OCI-LY3 (cell line): ENCODE data around the gene ATP5MG.

Source experiments
- H2AFZ ChIP-seq: fragments of 200-600, 300-600 bp; shearing (Covaris generic); 2 replicates; pipeline ENCODE4 v1.6.0; 2014; ENCODE audit warnings: antibody characterized with exemption, low read depth, low read length
- H3K27ac ChIP-seq: fragments of 200-600, 300-600 bp; sonication (generic); 2 replicates; pipeline ENCODE4 v1.5.1; 2014; ENCODE audit warnings: mild to moderate bottlenecking, low read length, moderate library complexity, mixed read lengths
- H3K27me3 ChIP-seq: fragments of 200-600, 300-600 bp; sonication (generic); 2 replicates; pipeline ENCODE4 v1.6.1; 2014; ENCODE audit warnings: low read depth, low read length, mixed read lengths
- H3K36me3 ChIP-seq: fragments of 200-600, 300-600 bp; sonication (generic); replicated peaks from 2 replicates; pipeline ENCODE3; 2014; ENCODE audit warnings: low read depth, low read length, mixed read lengths
- H3K4me1 ChIP-seq: fragments of 300-600, 200-600 bp; sonication (generic); 2 replicates; pipeline ENCODE4 v1.6.1; 2014; ENCODE audit warnings: low read length, mixed read lengths
- H3K4me2 ChIP-seq: fragments of 200-600, 300-600 bp; sonication (generic); 2 replicates; pipeline ENCODE4 v1.6.1; 2014; ENCODE audit warnings: low read length, mixed read lengths
- H3K4me3 ChIP-seq: fragments of 300-600, 200-600 bp; sonication (generic); 2 replicates; pipeline ENCODE4 v1.5.1; 2014; ENCODE audit warnings: antibody characterized with exemption, mild to moderate bottlenecking, low read length, moderate library complexity
- H3K79me2 ChIP-seq: fragments of 300-600, 200-600 bp; shearing (Covaris generic); 2 replicates; pipeline ENCODE4 v1.6.1; 2014; ENCODE audit warnings: mild to moderate bottlenecking, low read length, mixed read lengths
- H3K9ac ChIP-seq: fragments of 300-600, 200-600 bp; shearing (Covaris generic); 2 replicates; pipeline ENCODE4 v1.6.0; 2014; ENCODE audit warnings: mild to moderate bottlenecking, low read length, moderate library complexity
- H3K9me3 ChIP-seq: fragments of 200-600, 300-600 bp; shearing (Covaris generic); 2 replicates; pipeline ENCODE4 v1.6.1; 2014; ENCODE audit warnings: low read length, mixed read lengths; ENCODE audit not compliant: insufficient read depth
- H4K20me1 ChIP-seq: fragments of 200-600, 300-600 bp; sonication (generic); 2 replicates; pipeline ENCODE4 v1.6.1; 2016; ENCODE audit warnings: low read length, mixed read lengths; ENCODE audit not compliant: insufficient read depth
- EZH2phosphoT487 ChIP-seq: fragments of 200-600 bp; shearing (Covaris generic); IDR thresholded peaks from 2 replicates; pipeline ENCODE4 v1.6.1; 2018; ENCODE audit warnings: antibody characterized with exemption, mixed run types, low read depth
- TF ChIP-seq, protein P1 (sequence below): fragments of 200-600, 300-600 bp; sonication (generic); IDR thresholded peaks from 2 replicates; pipeline ENCODE4 v1.5.1; 2014; ENCODE audit warnings: antibody characterized with exemption, low read length, low read depth

ATP5MG gene

DNA sequence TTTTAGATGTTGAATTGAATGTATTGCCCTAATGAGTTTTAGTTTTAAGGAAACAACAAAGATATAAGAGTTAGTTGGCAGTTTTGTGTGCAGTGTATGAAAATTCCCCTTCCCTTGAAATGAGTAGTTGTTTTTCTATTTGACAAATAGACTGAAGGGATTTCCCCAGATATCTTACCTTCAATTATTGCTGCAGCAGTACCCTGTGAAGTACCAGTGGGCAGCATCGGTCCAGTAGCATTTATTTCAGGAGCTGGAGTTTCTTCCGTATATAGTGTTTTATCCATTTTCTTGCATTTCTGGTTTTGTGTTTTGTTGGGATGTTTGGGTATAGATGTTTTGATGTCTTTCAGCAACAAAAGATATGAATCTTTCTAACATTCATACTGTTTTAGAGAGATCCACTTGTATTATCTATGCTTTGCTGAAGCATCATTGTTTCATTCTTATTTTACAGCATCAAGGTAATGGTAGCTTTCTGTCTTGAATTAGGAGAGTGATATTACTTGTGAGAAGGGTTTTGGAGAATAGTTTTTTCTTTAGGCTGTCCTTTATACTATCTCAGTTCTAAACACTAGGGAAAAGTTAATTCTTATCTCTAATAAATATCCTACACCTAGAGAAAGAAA lies 42.3 kb downstream of the ATP5MG start:
- Histone ChIP-seq H3K27ac (peak overlapping the region; percentile 79), H3K36me3 (peaks cover 32% of the 10 kb centered on the region), H3K4me2 (peak overlapping the region; percentile 85), H3K9ac (peak overlapping the region; percentile 38; the same call in 1 of the 2 replicates), H3K27me3 (no peaks in the 10 kb centered on the region), H3K4me3 (peak overlapping the region; percentile 64), H4K20me1 (peaks cover 91% of the 10 kb centered on the region), H3K9me3 (no peaks in the 10 kb centered on the region), H2AFZ (no peak overlapping the region), H3K4me1 (peaks cover 80% of the 10 kb centered on the region), H3K79me2 (peaks cover 100% of the 10 kb centered on the region)
- TF ChIP-seq EZH2phosphoT487 = no peak
- TF ChIP-seq, protein P1, sequence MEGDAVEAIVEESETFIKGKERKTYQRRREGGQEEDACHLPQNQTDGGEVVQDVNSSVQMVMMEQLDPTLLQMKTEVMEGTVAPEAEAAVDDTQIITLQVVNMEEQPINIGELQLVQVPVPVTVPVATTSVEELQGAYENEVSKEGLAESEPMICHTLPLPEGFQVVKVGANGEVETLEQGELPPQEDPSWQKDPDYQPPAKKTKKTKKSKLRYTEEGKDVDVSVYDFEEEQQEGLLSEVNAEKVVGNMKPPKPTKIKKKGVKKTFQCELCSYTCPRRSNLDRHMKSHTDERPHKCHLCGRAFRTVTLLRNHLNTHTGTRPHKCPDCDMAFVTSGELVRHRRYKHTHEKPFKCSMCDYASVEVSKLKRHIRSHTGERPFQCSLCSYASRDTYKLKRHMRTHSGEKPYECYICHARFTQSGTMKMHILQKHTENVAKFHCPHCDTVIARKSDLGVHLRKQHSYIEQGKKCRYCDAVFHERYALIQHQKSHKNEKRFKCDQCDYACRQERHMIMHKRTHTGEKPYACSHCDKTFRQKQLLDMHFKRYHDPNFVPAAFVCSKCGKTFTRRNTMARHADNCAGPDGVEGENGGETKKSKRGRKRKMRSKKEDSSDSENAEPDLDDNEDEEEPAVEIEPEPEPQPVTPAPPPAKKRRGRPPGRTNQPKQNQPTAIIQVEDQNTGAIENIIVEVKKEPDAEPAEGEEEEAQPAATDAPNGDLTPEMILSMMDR = no peak

DNA sequence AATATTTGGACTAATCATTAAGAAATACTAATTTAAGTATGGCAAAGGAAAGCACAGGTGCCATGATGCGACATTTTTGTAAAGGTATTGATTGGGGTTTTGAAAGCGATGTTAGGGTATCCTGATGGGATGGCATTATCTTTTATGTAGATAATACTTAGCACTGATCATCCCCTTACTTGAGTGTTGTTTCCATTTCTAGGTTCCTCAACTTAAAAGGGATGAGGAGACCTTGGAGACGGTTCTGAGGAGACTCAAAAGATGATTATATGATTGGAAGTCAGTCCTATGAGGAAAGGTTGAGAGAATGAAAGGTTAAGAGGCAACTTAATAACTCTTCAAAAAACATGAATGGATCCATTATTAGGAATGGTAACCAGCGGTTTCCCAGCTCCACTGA lies 46.0 kb downstream of the ATP5MG start:
- no peak overlapping the region for H3K27ac ChIP-seq
- no peaks in the 10 kb centered on the region for H3K9me3 ChIP-seq
- H2AFZ ChIP-seq = no peak overlapping the region
- H3K4me1 ChIP-seq = peaks cover 50% of the 10 kb centered on the region
- TF ChIP-seq EZH2phosphoT487 = no peak
- TF ChIP-seq, protein P1 = no peak
- H3K4me3 ChIP-seq = 0 out of 2 replicates have a peak overlapping the region, but pooled peaks have one; percentile 50
- peaks cover 39% of the 10 kb centered on the region for H3K36me3 ChIP-seq
- peak overlapping the region; percentile 73; the same call in 1 of the 2 replicates for H3K4me2 ChIP-seq
- no peak overlapping the region for H3K9ac ChIP-seq
- H3K79me2 ChIP-seq = peaks cover 100% of the 10 kb centered on the region
- no peaks in the 10 kb centered on the region for H3K27me3 ChIP-seq
- peaks cover 84% of the 10 kb centered on the region for H4K20me1 ChIP-seq

DNA sequence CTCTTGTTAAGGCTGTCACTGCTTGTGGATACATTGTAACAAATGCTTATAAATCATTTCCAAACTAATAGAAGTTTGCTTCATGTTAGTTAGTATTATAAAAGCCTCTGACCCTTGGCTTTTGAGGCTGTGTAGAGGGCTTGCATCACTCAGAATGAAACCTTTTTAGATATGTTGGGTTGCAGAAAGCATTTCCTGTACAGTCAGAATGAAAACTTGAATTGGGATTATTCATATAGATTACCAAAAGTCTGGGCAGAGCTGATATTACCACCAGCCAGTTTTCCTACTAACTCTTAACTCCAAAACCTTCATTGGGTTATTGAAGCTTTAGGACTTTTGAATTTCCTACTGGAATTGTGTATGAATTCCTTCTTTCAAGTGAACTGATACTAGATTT lies 46.9 kb downstream of the ATP5MG start:
- Histone ChIP-seq H3K4me1 (peaks cover 41% of the 10 kb centered on the region), H3K27me3 (no peaks in the 10 kb centered on the region), H3K4me3 (peak overlapping the region; percentile 50), H3K36me3 (peaks cover 39% of the 10 kb centered on the region), H3K27ac (peak overlapping the region; percentile 31), H3K4me2 (peak overlapping the region; percentile 73), H4K20me1 (peaks cover 81% of the 10 kb centered on the region), H3K9ac (0 out of 2 replicates have a peak overlapping the region, but pooled peaks have one; percentile 12), H3K79me2 (peaks cover 97% of the 10 kb centered on the region), H2AFZ (no peak overlapping the region), H3K9me3 (no peaks in the 10 kb centered on the region)
- TF ChIP-seq, protein P1 = no peak
- no peak for TF ChIP-seq EZH2phosphoT487

DNA sequence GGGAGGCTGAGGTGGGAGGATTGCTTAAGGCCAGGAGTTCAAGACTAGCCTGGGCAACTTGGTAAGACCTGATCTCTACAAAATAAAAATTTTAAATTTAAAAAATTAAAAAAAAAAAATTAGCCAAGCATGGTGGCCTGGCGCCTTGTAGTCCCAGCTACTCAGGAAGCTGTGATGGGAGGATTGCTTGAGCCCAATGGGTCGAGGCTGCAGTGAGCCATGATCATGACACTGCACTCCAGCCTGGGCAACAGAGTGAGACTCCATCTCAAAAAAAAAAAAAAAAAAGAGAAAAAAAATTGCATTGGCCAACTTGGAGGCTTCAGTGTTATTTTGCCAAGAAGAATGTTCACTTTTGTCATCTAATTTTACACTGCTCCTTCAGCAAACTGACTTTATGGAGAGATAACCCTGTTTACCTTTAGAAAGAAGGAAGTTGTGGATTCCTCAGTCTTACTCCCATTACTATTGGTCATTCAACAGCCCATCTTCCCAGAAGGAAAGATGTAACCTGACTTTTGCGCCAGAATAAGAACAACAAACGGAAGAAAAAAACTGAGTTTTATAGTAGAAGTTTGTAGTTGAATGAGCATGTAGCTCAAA lies 48.0 kb downstream of the ATP5MG start:
- Histone ChIP-seq H3K4me1 (peaks cover 31% of the 10 kb centered on the region), H3K9ac (no peak overlapping the region), H3K4me3 (no peak overlapping the region), H4K20me1 (peaks cover 83% of the 10 kb centered on the region), H2AFZ (no peak overlapping the region), H3K27me3 (no peaks in the 10 kb centered on the region), H3K27ac (no peak overlapping the region), H3K9me3 (no peaks in the 10 kb centered on the region), H3K4me2 (no peak overlapping the region), H3K79me2 (peaks cover 97% of the 10 kb centered on the region), H3K36me3 (peaks cover 38% of the 10 kb centered on the region)
- TF ChIP-seq EZH2phosphoT487 = no peak
- TF ChIP-seq, protein P1 = no peak
